Panc1 (cell line): ENCODE results near the gene IGSF21.

Experiments used
- POLR2AphosphoS5 ChIP-seq: IDR thresholded peaks from 2 replicates; pipeline ENCODE4 v1.6.1; 2012; ENCODE audit warnings: mild to moderate bottlenecking, low read depth, low read length, moderate library complexity
- SIN3A ChIP-seq: IDR thresholded peaks from 2 replicates; pipeline ENCODE4 v1.6.1; 2012; ENCODE audit warnings: low read depth, mild to moderate bottlenecking, low read length, moderate library complexity, borderline replicate concordance; ENCODE audit not compliant: insufficient read depth
- TCF7L2 ChIP-seq: IDR thresholded peaks from 2 replicates; pipeline ENCODE4 v1.6.1; 2011; ENCODE audit warnings: mild to moderate bottlenecking, low read depth, low read length, inconsistent platforms
- TF ChIP-seq, protein P1 (sequence below): fragments of 450-650 bp; IDR thresholded peaks from 2 replicates; pipeline ENCODE4 v1.5.1; 2017; ENCODE audit warnings: mild to moderate bottlenecking
- TF ChIP-seq, protein P2 (sequence below), 2 experiments: IDR thresholded peaks; 2 replicates each; pipeline ENCODE4 v1.6.1; 2011 to 2012; ENCODE audit warnings: low read depth in 2 of 2, control low read depth in 1 of 2, low read length in 1 of 2, mild to moderate bottlenecking in 1 of 2, moderate library complexity in 1 of 2; ENCODE audit not compliant: insufficient read depth in 1 of 2

DNA sequence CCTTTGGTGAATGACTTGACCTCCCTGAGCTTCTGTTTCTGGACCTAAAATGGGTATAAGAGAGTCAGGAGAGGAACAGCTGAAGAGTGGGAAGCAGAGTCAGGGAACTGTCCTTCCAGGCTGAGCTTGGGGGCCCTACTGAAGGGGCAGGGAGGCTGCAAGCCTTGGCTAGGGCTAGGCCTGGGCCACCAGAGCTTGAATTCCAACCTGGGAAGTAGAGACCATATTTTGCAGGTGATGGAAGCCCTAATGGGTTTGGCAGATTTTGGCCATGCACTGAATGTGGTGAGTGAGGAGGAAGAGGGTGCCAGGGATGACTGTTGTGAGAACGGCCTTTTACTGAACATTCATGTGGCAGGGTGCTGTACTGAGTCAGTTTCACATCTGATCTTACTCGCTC is 303.7 kb downstream of the IGSF21 start:
- TF ChIP-seq TCF7L2, result no peak
- TF ChIP-seq, protein P1, sequence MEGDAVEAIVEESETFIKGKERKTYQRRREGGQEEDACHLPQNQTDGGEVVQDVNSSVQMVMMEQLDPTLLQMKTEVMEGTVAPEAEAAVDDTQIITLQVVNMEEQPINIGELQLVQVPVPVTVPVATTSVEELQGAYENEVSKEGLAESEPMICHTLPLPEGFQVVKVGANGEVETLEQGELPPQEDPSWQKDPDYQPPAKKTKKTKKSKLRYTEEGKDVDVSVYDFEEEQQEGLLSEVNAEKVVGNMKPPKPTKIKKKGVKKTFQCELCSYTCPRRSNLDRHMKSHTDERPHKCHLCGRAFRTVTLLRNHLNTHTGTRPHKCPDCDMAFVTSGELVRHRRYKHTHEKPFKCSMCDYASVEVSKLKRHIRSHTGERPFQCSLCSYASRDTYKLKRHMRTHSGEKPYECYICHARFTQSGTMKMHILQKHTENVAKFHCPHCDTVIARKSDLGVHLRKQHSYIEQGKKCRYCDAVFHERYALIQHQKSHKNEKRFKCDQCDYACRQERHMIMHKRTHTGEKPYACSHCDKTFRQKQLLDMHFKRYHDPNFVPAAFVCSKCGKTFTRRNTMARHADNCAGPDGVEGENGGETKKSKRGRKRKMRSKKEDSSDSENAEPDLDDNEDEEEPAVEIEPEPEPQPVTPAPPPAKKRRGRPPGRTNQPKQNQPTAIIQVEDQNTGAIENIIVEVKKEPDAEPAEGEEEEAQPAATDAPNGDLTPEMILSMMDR, result no peak
- no peak for TF ChIP-seq POLR2AphosphoS5
- TF ChIP-seq, protein P2, sequence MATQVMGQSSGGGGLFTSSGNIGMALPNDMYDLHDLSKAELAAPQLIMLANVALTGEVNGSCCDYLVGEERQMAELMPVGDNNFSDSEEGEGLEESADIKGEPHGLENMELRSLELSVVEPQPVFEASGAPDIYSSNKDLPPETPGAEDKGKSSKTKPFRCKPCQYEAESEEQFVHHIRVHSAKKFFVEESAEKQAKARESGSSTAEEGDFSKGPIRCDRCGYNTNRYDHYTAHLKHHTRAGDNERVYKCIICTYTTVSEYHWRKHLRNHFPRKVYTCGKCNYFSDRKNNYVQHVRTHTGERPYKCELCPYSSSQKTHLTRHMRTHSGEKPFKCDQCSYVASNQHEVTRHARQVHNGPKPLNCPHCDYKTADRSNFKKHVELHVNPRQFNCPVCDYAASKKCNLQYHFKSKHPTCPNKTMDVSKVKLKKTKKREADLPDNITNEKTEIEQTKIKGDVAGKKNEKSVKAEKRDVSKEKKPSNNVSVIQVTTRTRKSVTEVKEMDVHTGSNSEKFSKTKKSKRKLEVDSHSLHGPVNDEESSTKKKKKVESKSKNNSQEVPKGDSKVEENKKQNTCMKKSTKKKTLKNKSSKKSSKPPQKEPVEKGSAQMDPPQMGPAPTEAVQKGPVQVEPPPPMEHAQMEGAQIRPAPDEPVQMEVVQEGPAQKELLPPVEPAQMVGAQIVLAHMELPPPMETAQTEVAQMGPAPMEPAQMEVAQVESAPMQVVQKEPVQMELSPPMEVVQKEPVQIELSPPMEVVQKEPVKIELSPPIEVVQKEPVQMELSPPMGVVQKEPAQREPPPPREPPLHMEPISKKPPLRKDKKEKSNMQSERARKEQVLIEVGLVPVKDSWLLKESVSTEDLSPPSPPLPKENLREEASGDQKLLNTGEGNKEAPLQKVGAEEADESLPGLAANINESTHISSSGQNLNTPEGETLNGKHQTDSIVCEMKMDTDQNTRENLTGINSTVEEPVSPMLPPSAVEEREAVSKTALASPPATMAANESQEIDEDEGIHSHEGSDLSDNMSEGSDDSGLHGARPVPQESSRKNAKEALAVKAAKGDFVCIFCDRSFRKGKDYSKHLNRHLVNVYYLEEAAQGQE (IDR thresholded peaks at IDR 0.05; ENCODE audit: insufficient read depth in 1 of 2, low read depth in 2 of 2, low read length in 1 of 2), result no peak
- TF ChIP-seq SIN3A, result no peak
